Mesangial cell (primary cell): ENCODE results near the gene ARL11. TPM values are rescaled to one million over a fixed set of nuclear protein-coding genes. Genes with fewer than 3 reads are reported as not detected.

Source experiments
- total RNA-seq: library from RNA; depleted of rRNA; stranded (reverse); fragments of >200 nt; gene quantifications from 2 replicates; pipeline ENCODE4 v1.2.3, GENCODE V29; 2015

ARL11 gene
- total RNA-seq: not detected in 2 replicates

DNA sequence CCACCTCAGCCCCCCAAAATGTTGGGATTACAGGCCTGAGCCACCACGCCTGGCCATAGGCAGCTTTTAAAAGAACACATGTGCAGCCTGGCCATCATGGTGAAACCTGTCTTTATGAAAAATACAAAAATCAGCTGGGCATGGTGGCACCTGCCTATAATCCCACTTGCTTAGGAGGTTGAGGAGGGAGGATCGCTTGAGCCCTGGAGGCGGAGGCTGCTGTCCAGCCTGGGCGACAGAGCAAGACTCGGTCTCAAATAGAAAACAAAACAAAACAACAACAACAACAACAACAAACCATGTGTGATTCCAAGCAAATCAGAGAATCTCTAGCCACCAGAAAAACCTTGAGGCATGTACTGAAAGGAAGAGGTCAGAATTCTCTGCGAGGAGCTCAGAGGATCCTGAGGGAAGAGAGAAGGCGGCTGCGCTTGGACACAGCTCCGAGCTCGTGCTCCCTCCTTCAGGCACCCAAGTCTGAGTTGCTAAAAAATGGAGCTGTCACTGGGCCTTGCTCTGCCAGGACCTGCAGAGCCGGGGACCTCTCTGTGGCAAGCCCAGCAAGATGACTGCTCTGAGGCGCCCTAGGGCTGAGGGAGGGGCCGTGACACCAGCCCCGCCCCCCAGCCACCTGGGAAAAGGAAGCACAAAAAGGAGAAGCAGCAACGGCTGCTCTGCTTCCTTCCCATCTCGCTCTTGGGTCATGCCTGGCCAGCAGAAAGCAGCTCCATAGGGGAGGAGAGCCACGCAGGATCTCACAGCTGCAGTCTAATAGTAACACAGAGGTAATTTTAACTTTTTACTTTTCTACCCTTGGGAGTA, at the start of gene ARL11:
Gene ARL11 (plus strand): TSS at position 677 of the 822 bp plus-strand sequence. CDS start 1,941 bp downstream, outside the sequence.

DNA sequence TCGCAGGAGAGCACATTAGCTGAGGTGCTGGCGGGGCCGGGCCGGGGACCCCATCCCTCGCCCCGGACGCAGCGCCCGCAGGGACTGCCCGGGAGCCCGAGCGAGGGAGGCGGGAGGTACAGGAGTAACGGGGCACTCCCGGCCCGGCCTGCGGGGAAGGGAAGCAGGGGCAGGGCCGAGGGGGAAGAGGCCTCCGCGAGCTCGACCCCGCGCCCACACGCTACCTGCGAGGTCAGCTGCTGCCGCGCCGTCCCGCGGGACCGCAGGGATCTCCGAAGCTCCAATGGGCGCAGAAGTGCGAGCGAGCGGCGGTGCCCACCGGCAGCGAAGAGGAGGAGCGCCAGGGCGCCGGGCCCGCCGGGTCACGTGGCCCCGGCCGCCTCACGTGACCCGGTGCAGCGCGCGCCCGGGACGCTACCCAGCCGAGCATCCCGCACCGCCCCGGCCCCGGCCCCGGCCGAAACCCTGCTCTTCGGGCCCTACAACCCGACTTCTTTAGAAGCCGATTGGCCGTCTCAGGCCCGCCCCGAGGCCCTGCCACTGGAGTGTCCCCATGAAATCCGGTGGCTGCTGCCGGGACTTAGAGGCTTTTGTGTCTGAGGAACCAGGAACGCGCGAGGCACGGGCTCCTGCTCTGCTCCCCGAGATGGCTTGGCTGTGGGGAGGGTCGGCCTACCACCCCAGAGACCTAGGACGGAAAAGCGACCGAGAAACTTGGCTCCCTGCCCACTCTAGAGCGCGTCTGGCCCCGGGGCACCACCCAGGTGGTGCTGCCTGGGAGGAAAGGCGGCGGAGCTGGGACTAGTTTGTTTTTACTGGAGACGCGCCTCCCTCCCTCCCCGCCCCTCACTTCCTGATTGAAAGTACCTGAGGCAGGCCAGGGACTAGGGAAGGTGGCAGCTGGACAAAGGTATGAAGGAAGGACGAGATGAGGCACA, 42.8 kb upstream of the ARL11 start, which contains the start of gene RCBTB1:
Gene RCBTB1 (minus strand): TSS at position 339 of the 938 bp plus-strand sequence. CDS start 18,279 bp downstream, outside the sequence.

Other genes with a start within 250 kb of the ARL11 start
- gene CAB39L, start 184.4 kb upstream of the ARL11 start, total RNA-seq: 3.4 and 8.5 TPM in 2 replicates
- 1.6 and 2.3 TPM in 2 replicates for gene SETDB2, start 184.2 kb upstream of the ARL11 start, total RNA-seq
- gene PHF11, start 132.6 kb upstream of the ARL11 start, total RNA-seq: 11.0 and 12.2 TPM in 2 replicates
- gene RCBTB1, start 42.9 kb upstream of the ARL11 start, total RNA-seq: 11.2 and 11.4 TPM in 2 replicates
- gene EBPL, start 63.0 kb downstream of the ARL11 start, total RNA-seq: 60.0 and 72.5 TPM in 2 replicates
- 13.7 and 25.3 TPM in 2 replicates for gene KPNA3, start 164.2 kb downstream of the ARL11 start, total RNA-seq